SK-N-SH treated with all-trans-retinoic acid at 6 μM for 48 hours (cell line): ENCODE results near the gene DTNBP1.

Experiments
- RARB ChIP-seq: fragments of 250-450 bp; sonication (Bioruptor Pico); IDR thresholded peaks from 2 replicates; pipeline ENCODE4 v1.8.0; 2021; ENCODE audit warnings: mild to moderate bottlenecking, moderate library complexity
- ZFP3 ChIP-seq: fragments of 250-450 bp; sonication (Bioruptor Pico); IDR thresholded peaks from 2 replicates; pipeline ENCODE4 v1.5.0; 2020; ENCODE audit warnings: mild to moderate bottlenecking, moderate library complexity

DNA sequence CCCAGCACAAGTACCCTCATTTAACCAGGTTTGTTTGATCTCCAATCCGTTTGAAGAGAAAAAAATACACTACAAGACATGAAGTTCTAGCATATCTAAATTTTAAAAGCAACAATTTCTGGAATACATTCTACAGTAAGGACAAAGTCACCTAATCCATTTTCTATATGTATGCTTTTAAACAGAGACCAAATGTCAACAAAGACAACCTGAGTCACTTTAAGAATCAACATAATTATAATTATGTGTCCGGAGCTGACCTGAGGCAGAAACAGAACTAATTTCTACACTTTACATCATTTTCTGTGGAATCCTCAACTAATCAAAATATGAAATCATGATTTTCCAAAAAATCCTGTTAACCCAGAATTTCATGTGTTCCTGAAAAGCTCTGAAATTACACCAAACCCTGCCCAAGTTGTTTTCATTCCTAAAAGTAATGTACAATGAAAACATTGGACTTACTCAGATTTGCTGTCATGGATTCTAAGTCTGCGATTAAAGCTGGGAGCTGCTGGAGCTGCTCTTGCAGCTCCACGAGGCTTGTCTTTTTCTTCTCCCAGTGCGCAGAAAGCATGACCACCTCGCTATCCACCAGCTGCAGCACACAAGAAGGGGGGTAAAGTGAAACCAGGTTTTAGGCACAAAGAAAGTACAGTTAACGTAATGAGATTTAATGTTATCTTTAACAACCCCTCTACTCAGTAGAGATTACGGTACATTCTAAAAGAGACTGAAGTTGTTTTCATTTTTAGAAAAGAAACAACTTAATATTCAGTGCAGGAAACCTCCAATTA lies 35.8 kb downstream of the DTNBP1 start:
- no peak for TF ChIP-seq RARB (CRISPR knock-in tag)
- TF ChIP-seq ZFP3 (CRISPR knock-in tag) = no peak
